Urinary bladder (tissue), 4 donors: ENCODE results near the gene PEMT. TPM values are rescaled to one million over a fixed set of nuclear protein-coding genes. Genes with fewer than 3 reads are reported as not detected.

Source experiments
- DNase-seq: peaks from one replicate; pipeline ENCODE4 v3.0.0-alpha.2; 2015; ENCODE audit errors: extremely low spot score
- H3K27ac ChIP-seq: one replicate; pipeline ENCODE4 v1.5.1; 2013; ENCODE audit warnings: low read depth, mild to moderate bottlenecking, moderate library complexity
- H3K36me3 ChIP-seq: one replicate; pipeline ENCODE4 v1.6.1; 2013; ENCODE audit warnings: mild to moderate bottlenecking, moderate library complexity; ENCODE audit not compliant: insufficient read depth
- H3K4me1 ChIP-seq: one replicate; pipeline ENCODE4 v1.6.1; 2013; ENCODE audit warnings: mild to moderate bottlenecking, moderate library complexity; ENCODE audit not compliant: insufficient read depth
- H3K4me3 ChIP-seq: one replicate; pipeline ENCODE4 v1.5.1; 2013; ENCODE audit warnings: low read depth, low read length
- WGBS: extraction: QIAGEN DNeasy Blood & Tissue Kit; methylation state at CpG from one replicate; pipeline ENCODE4 v1.1.7; 2013; 5-methylcytosine and 5-hydroxymethylcytosine counted together
- polyA plus RNA-seq: library from polyadenylated mRNA; stranded (reverse); fragments of 200-250 nt; gene quantifications from one replicate; pipeline ENCODE4 v1.2.3, GENCODE V29; 2013
- total RNA-seq: library from RNA; depleted of rRNA; stranded (reverse); fragments of >200 nt; gene quantifications from one replicate; pipeline ENCODE4 v1.2.3, GENCODE V29; 2014
- donor health status: healthy with polysubstance abuse.
- donor health status: healthy.

PEMT gene
- total and polyA plus RNA-seq, 2 donors: 10.9 to 36.2 TPM

DNA sequence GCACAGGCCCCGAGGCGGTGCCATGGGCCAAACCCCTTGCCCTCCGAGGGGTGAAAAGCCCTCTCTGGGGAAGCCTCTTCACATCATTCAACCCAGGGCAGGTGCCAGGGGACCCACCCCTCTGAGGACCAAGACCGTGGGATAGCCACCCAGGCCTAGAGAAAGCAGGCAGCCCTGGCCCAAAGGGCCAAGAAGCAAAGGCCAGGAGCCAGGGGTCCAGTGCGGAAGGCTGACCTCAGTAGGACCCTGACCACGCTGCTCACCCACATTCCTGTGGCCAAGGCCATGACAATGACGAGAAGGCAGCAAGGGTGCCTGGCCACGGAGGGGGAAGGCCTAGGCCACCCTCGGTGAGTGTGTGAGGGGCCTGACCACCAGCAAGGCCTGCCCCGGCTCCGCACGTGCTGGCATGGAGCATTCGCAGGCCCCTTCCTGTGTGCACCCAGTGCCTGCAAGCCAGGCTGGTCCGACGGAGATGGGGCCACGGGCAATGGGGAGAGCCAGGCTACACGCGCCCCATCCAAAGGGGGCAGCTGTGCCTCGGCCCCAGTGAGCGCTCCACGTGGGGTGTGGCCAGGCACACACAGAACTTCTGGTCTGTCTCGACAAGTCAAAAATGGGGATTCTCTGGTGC is 70.8 kb downstream of the PEMT start:
- no peaks in the 10 kb centered on the region for H3K36me3 ChIP-seq
- no peaks in the 10 kb centered on the region for H3K4me1 ChIP-seq
- WGBS: 94% methylated on average over 22 of the region's 22 CpGs
- H3K27ac ChIP-seq: no peak overlapping the region
- no peak overlapping the region for H3K4me3 ChIP-seq
- DNase-seq: no peak

DNA sequence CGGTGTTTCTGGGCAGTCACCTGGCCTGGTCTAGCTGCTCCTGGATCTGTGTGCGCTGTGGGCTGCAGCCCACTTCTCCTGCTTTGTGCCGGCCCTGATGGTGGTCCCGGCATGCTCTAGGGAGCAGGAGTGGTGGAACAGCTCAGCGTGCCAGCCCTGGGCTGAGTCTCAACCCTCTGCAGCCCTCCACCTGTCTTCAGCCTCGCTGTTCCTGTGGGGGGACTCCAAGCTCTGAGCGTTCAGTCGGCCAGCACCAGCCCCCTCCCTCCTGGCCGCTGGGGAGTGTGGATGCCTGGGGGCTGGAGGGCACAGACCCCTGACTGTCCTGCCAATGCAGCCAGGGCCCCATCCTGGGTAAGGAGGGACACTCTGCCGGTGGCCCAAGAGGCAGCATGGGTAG is 71.6 kb downstream of the PEMT start:
- WGBS: 94% methylated on average over 10 of the region's 10 CpGs
- Histone ChIP-seq H3K4me3 (no peak overlapping the region), H3K4me1 (no peaks in the 10 kb centered on the region), H3K27ac (no peak overlapping the region), H3K36me3 (no peaks in the 10 kb centered on the region)
- no peak for DNase-seq

- no peak for DNase-seq
- no peaks in the 10 kb centered on the region for H3K4me1 ChIP-seq
- 66% methylated on average over 5 of the region's 5 CpGs for WGBS
These were observed 72.6 kb downstream of the PEMT start for GRCh38 chr17:17518951-17519350.

GRCh38 chr17:17518014-17518413 is 73.5 kb downstream of the PEMT start:
- H3K4me1 ChIP-seq: no peaks in the 10 kb centered on the region
- H3K36me3 ChIP-seq: no peaks in the 10 kb centered on the region
- no peak overlapping the region for H3K4me3 ChIP-seq
- H3K27ac ChIP-seq: no peak overlapping the region
- 84% methylated on average over 15 of the region's 15 CpGs for WGBS
- no peak for DNase-seq

More at GRCh38 chr17:17518951-17519350, 72.6 kb downstream of the PEMT start:
- Histone ChIP-seq H3K36me3 (no peaks in the 10 kb centered on the region), H3K27ac (no peak overlapping the region), H3K4me3 (no peak overlapping the region)

GRCh38 chr17:17516941-17517720 is 74.4 kb downstream of the PEMT start:
- no peak overlapping the region for H3K4me3 ChIP-seq
- no peak for DNase-seq
- no peaks in the 10 kb centered on the region for H3K36me3 ChIP-seq
- WGBS: 95% methylated on average over 14 of the region's 14 CpGs
- no peak overlapping the region for H3K27ac ChIP-seq
- H3K4me1 ChIP-seq: no peaks in the 10 kb centered on the region

GRCh38 chr17:17515934-17516930 is 75.3 kb downstream of the PEMT start:
- Histone ChIP-seq H3K4me1 (no peaks in the 10 kb centered on the region), H3K36me3 (no peaks in the 10 kb centered on the region), H3K27ac (no peak overlapping the region), H3K4me3 (no peak overlapping the region)
- DNase-seq: no peak
- 86% methylated on average over 21 of the region's 21 CpGs for WGBS

DNA sequence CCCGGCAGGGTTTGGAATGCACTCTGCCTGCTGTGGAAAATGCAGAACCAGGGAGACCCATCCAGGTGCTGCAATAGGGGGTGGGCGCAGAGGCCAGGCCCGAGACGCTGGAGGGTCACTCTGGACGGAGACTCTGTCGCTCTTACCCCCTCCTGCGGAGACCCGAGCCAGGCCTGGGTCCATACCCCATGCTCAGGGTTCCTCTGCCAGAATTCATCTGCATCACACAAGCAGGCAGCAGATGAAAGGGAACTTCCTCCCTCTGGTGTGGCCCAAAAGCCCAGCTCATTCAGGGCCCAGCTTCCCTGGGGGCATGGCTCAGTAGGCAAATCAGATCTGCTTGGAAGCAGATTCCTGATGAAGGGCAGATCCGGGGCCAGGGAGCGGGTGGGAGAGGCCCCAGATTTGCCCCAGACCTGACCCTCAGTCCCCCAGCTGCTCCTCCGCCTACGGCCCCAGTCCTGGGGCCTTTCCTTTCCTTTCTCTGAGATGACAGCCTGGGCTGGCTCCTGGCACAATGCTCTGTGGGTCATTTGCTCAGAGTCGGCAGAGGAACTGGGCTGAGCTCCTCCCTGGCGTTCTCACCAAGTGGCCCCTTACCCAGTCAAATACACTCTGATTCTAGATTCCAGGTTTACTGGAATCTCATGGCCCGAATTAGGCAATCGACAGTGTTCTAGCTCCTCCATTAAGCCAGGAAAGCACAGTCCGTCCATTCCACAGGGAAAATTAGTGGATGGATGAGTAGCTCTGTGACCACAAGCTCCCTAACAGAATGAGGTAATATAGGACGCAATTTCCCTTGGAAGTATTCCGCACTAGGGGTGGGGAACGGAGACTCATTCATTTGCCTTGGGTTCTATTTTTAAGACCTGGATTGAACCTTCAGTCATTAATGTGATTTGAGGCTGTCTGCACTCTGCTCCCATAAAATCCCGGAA is 76.2 kb downstream of the PEMT start:
- Histone ChIP-seq H3K36me3 (no peaks in the 10 kb centered on the region), H3K27ac (no peak overlapping the region), H3K4me1 (no peaks in the 10 kb centered on the region), H3K4me3 (no peak overlapping the region)
- WGBS: 89% methylated on average over 21 of the region's 21 CpGs
- no peak for DNase-seq

DNA sequence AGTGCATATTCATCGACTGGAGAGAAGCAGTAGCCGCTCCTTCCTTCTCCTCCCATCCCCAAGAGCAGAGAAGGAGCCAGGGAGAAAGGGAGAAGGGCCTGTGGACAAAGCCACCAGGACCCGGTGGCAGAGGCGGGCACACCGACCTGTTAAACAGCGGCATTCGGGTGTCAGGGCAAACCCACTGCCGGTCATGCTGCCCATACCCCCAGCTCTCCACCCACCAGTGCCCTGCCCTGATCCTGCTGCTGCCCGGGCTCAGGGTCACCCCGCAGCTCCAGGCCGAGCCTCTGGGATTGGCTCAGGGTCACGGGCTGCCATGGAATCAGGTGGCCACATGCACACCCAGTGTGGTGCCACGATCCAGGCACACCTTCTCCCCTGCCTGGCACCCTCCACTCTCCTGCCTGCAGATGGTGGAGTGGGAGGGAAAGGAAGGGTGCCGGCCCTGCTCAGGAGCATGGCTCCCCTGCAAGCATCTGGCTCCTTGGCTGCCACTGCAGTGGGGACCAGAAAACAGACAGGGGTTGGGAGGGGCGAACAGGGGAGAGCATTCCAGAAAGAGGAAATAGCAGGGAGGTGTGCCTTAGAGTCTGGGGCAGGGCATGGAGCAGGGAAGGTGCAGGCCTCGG is 77.0 kb downstream of the PEMT start:
- H3K4me3 ChIP-seq: no peak overlapping the region
- no peaks in the 10 kb centered on the region for H3K36me3 ChIP-seq
- 93% methylated on average over 16 of the region's 16 CpGs for WGBS
- no peak overlapping the region for H3K27ac ChIP-seq
- DNase-seq: no peak
- no peaks in the 10 kb centered on the region for H3K4me1 ChIP-seq

DNA sequence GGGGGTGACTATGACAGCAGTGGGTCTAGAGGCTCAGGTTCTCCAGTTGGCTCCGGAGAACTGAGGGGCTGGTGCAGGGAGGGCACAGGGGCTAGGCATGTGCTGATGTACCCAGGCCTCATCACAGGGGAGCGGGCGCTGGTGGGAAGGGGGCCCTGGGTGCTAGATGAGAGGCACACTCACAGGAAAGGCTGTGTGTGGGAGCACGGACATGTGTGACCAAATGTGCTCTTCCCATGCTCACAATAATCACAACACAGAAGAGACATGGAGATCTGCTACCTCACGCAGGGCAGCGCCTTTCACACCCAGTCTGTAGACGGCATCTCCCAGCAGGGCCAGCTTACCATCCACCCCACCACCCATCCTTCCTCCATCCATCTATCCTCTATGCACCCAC is 77.9 kb downstream of the PEMT start:
- no peak overlapping the region for H3K27ac ChIP-seq
- whole genome bisulfite sequencing: 95% methylated on average over 7 of the region's 7 CpGs
- H3K4me3 ChIP-seq: no peak overlapping the region
- H3K36me3 ChIP-seq: no peaks in the 10 kb centered on the region
- DNase-seq: no peak
- no peaks in the 10 kb centered on the region for H3K4me1 ChIP-seq

- Histone ChIP-seq H3K36me3 (no peaks in the 10 kb centered on the region), H3K4me1 (no peaks in the 10 kb centered on the region), H3K4me3 (no peak overlapping the region), H3K27ac (no peak overlapping the region)
- no peak for DNase-seq
- 95% methylated on average over 5 of the region's 5 CpGs for WGBS
These were observed 78.6 kb downstream of the PEMT start for GRCh38 chr17:17512866-17513265.

DNA sequence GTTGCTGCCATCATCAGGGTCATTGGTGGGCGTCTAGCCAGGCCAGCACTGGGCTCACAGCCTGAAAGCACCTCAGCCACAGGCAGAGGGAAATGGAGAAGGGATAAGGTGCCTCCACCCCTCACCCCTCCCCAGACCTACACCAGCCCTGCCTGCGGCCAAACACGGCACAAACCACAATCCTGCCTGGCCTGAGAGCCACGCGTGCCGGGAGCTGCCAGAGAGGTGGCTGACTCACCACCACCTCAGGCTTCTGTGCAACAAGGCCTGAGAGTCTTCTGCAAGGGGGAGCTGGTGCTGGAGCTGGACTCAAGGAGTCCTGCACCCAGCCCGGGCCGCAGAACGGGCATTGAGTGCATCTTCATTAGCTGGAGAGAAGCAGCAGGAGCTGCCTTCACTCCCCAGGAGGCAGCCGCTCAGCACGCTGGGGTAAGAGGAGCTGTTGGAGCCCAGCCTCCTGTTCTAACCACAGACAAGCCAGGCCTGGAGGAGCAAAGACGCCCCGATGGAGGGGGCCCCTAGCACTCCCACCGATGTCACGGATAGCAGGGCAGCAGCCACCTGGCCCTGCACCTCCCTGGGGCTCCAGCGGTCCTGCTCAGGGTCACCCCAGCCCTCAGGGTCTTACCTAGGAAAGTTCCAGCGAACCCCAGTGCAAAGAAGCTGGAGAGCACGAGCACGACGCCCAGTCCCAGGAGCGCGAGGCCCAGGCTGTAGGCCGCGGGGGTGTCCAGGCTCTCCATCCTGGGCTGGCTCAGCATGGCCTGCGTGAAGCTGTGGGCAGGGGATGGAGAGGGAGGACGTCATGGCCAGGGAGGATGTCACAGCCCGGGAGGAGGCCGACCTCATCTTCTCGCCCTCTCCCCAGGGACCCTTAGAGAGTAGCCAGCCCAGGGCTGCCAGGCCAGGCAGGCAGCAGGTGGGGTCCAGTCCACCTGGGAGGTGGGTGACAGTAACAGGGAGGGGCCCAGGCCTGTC is 79.3 kb downstream of the PEMT start:
- Histone ChIP-seq H3K27ac (no peak overlapping the region), H3K36me3 (no peaks in the 10 kb centered on the region), H3K4me1 (no peaks in the 10 kb centered on the region), H3K4me3 (no peak overlapping the region)
- WGBS: 84% methylated on average over 29 of the region's 29 CpGs
- no peak for DNase-seq
